Activated T-cell treated with anti-CD3 and anti-CD28 coated beads, Interleukin-2, amount 50 U/mL, for 4 hours (primary cell): ENCODE results near the gene TLE7. TPM values are rescaled to one million over a fixed set of nuclear protein-coding genes. Genes with fewer than 3 reads are reported as not detected.

Experiments
- ATAC-seq, 2 donors: fragments of 200-7000 bp; cut with Tn5 transposase; one replicate each; pipeline ENCODE4 v1.10.0; 2021
- DNase-seq: peaks from one replicate; pipeline ENCODE4 v3.0.0-alpha.2; 2020
- H3K27me3 Mint-ChIP-seq: one replicate; pipeline ENCODE4 v1.8.0; 2021; ENCODE audit warnings: low read depth, mixed read lengths
- H3K36me3 Mint-ChIP-seq: one replicate; pipeline ENCODE4 v1.8.0; 2022; ENCODE audit warnings: mixed read lengths; ENCODE audit not compliant: insufficient read depth
- H3K4me1 Mint-ChIP-seq: one replicate; pipeline ENCODE4 v1.8.0; 2021; ENCODE audit warnings: low read depth, mixed read lengths
- H3K4me3 Mint-ChIP-seq: one replicate; pipeline ENCODE4 v1.8.0; 2021; ENCODE audit warnings: mild to moderate bottlenecking, moderate library complexity, mixed read lengths
- H3K9me3 Mint-ChIP-seq: one replicate; pipeline ENCODE4 v1.8.0; 2021; ENCODE audit warnings: mixed read lengths
- total RNA-seq, 3 donors: library from RNA; stranded (reverse); gene quantifications; one replicate each; pipeline ENCODE4 v1.2.1, GENCODE V29; 2021

Gene TLE7
- total RNA-seq: not detected

- Mint-ChIP-seq H3K36me3 (no peaks in the 10 kb centered on the region), H3K4me1 (no peaks in the 10 kb centered on the region), H3K9me3 (peaks cover 19% of the 10 kb centered on the region), H3K27me3 (peaks cover 21% of the 10 kb centered on the region), H3K4me3 (no peak within 1 kb of the TSS)
- ATAC-seq (no peak), DNase-seq (no peak)
Observed at GRCh38 chr16:71442051-71442440, at the start of gene TLE7. TSS of gene TLE7 (minus strand) at chr16:71442054. CDS start at chr16:71433324, 8,730 bp downstream.

- Mint-ChIP-seq H3K9me3 (no peaks in the 10 kb centered on the region), H3K27me3 (no peaks in the 10 kb centered on the region), H3K4me3 (no peak overlapping the region), H3K4me1 (no peaks in the 10 kb centered on the region), H3K36me3 (no peaks in the 10 kb centered on the region)
- ATAC-seq (no peak), DNase-seq (no peak)
Observed at GRCh38 chr16:71491054-71491453, 49.2 kb upstream of the TLE7 start.

DNA sequence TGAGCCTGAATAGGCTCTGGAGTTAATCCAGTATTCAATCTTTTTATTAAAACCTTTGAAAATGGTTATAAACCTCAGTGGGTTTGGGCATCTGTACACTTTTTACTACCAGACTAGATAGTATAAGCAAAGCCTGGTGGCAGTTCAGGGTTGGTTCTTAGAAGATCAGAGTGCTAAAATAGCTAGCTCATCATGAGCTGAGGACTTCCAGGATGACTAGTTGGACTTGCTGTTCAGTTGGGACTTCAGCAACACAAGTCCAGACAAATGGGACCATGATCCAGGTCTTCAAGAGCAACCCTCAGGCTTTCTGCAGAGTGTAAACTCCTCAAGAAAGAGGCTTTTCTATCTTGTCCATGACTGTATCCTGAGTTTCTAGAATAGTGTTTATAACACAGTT, 48.5 kb upstream of the TLE7 start:
- Mint-ChIP-seq H3K36me3 (no peaks in the 10 kb centered on the region), H3K4me3 (no peak overlapping the region), H3K9me3 (no peaks in the 10 kb centered on the region), H3K27me3 (no peaks in the 10 kb centered on the region), H3K4me1 (no peaks in the 10 kb centered on the region)
- DNase-seq (no peak), ATAC-seq (no peak)

DNA sequence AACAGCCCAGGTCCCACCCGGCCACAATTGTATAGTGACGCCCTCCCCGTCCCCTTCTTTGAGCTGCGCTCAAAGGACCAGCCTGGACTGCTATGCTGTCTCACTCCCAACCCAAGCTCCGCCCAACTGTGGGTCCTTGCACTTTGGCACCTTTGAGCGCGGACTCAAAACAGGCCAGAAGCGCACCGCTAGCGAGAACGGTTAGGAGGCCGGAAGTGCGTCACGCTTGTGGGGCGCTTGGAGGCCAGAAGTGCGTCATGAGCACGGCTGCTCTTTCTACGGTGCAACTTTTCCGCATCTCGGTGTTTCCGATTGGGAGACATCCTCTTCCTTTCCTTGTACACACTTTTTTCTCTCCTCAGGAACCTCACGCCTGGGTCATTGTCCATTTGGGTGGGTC, 47.3 kb upstream of the TLE7 start, which contains the start of gene ZNF19:
Gene ZNF19, minus strand, starts transcription at position 203 of the 400 bp plus-strand sequence. CDS start 7,210 bp downstream, outside the sequence.
- H3K4me3 Mint-ChIP-seq: no peak within 1 kb of the TSS
- DNase-seq (no peak), ATAC-seq (no peak)
- no peaks in the 10 kb centered on the region for H3K27me3 Mint-ChIP-seq
- H3K9me3 Mint-ChIP-seq: no peaks in the 10 kb centered on the region
- peaks cover 6% of the 10 kb centered on the region for H3K4me1 Mint-ChIP-seq
- no peaks in the 10 kb centered on the region for H3K36me3 Mint-ChIP-seq

- Mint-ChIP-seq H3K4me3 (peak overlapping the region; percentile 85), H3K27me3 (no peaks in the 10 kb centered on the region)
Observed at GRCh38 chr16:71484006-71484893, 42.4 kb upstream of the TLE7 start.

GRCh38 chr16:71482569-71482968, 40.7 kb upstream of the TLE7 start:
- DNase-seq (no peak), ATAC-seq (no peak)
- Mint-ChIP-seq H3K36me3 (peaks cover 18% of the 10 kb centered on the region), H3K4me3 (no peak overlapping the region), H3K27me3 (no peaks in the 10 kb centered on the region), H3K4me1 (peaks cover 14% of the 10 kb centered on the region), H3K9me3 (no peaks in the 10 kb centered on the region)

More at GRCh38 chr16:71484006-71484893, 42.4 kb upstream of the TLE7 start:
- DNase-seq: peak; percentile 64
- no peaks in the 10 kb centered on the region for H3K9me3 Mint-ChIP-seq
- H3K36me3 Mint-ChIP-seq: peaks cover 11% of the 10 kb centered on the region
- ATAC-seq: peak; percentile 96 to 97
- peaks cover 14% of the 10 kb centered on the region for H3K4me1 Mint-ChIP-seq

GRCh38 chr16:71480956-71481355, 39.1 kb upstream of the TLE7 start:
- ATAC-seq (no peak), DNase-seq (no peak)
- Mint-ChIP-seq H3K36me3 (peaks cover 30% of the 10 kb centered on the region), H3K4me3 (no peak overlapping the region), H3K27me3 (no peaks in the 10 kb centered on the region), H3K9me3 (no peaks in the 10 kb centered on the region), H3K4me1 (peaks cover 14% of the 10 kb centered on the region)

- ATAC-seq: no peak
- Mint-ChIP-seq H3K4me1 (peaks cover 8% of the 10 kb centered on the region), H3K36me3 (peaks cover 41% of the 10 kb centered on the region)
Observed at GRCh38 chr16:71479420-71479819, 37.6 kb upstream of the TLE7 start.

DNA sequence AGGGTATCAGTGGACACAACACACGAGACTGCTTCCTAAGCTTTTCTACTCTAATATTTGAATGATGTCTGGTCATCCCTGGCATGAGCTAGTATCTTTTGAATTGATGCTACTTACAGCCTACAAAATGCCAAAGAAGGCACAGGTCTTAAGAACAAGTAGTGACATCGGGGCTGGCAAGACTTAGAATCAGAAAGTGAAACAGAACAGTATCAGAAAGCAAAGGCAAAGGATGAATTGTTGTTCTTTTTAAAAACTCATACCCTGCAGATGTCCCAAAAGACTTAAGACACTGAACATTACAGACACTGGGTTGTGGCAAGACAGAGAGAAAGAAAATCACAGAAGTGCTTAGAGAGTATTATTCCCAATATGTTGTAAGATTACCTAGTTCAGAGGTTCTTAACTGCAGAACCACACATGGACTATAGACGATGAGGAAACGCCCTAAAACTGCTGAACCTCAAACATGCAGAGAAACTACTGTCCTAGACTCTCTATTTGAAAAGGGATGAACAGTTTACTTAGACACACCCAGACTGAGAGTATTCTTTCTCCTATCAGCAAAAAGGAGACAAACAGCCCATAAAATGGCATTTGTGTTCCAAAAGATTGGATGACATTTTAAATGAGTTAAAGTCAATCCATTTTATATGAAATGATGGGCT, 34.7 kb upstream of the TLE7 start:
- no peak overlapping the region for H3K4me3 Mint-ChIP-seq

More at GRCh38 chr16:71479420-71479819, 37.6 kb upstream of the TLE7 start:
- no peak for DNase-seq
- H3K27me3 Mint-ChIP-seq: no peaks in the 10 kb centered on the region
- no peak overlapping the region for H3K4me3 Mint-ChIP-seq
- H3K9me3 Mint-ChIP-seq: no peaks in the 10 kb centered on the region

DNA sequence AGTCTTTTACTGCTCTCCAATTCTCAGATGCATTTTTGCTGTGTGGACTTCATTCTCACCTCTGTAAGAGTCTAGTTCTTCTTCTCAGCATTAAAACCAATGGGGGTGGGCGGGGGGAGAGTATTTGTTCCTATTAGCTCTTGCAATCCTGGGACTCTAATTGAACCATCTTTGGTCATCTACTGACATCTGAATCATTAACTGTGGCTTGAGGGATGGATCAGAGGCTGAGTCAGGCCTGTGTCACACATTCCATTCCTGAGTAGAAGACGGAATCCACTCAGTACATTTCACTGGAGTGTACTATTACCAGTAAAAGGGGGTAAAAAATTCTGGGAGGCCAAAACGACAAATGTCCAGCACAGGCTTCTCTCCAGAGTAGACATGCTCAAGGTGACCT, 33.0 kb upstream of the TLE7 start:
- Mint-ChIP-seq H3K27me3 (no peaks in the 10 kb centered on the region), H3K9me3 (no peaks in the 10 kb centered on the region), H3K4me1 (no peaks in the 10 kb centered on the region), H3K4me3 (no peak overlapping the region), H3K36me3 (peaks cover 40% of the 10 kb centered on the region)
- DNase-seq (no peak), ATAC-seq (no peak)

More for the DNA sequence above, 34.7 kb upstream of the TLE7 start:
- ATAC-seq: no peak
- peaks cover 51% of the 10 kb centered on the region for H3K36me3 Mint-ChIP-seq
- H3K4me1 Mint-ChIP-seq: no peaks in the 10 kb centered on the region
- H3K9me3 Mint-ChIP-seq: no peaks in the 10 kb centered on the region
- DNase-seq: no peak
- no peaks in the 10 kb centered on the region for H3K27me3 Mint-ChIP-seq

- Mint-ChIP-seq H3K27me3 (no peaks in the 10 kb centered on the region), H3K36me3 (peaks cover 45% of the 10 kb centered on the region), H3K4me1 (no peaks in the 10 kb centered on the region), H3K4me3 (no peak overlapping the region), H3K9me3 (no peaks in the 10 kb centered on the region)
- no peak for ATAC-seq
- no peak for DNase-seq
Observed at GRCh38 chr16:71473891-71474290, 32.0 kb upstream of the TLE7 start.

- no peaks in the 10 kb centered on the region for H3K27me3 Mint-ChIP-seq
- ATAC-seq: no peak
Observed at GRCh38 chr16:71472931-71473330, 31.1 kb upstream of the TLE7 start.

GRCh38 chr16:71472051-71472450, 30.2 kb upstream of the TLE7 start:
- H3K4me1 Mint-ChIP-seq: no peaks in the 10 kb centered on the region
- ATAC-seq: no peak
- no peak for DNase-seq
- H3K27me3 Mint-ChIP-seq: no peaks in the 10 kb centered on the region
- H3K36me3 Mint-ChIP-seq: peaks cover 35% of the 10 kb centered on the region
- no peaks in the 10 kb centered on the region for H3K9me3 Mint-ChIP-seq
- no peak overlapping the region for H3K4me3 Mint-ChIP-seq

More at GRCh38 chr16:71472931-71473330, 31.1 kb upstream of the TLE7 start:
- H3K9me3 Mint-ChIP-seq: no peaks in the 10 kb centered on the region
- H3K4me3 Mint-ChIP-seq: no peak overlapping the region
- peaks cover 42% of the 10 kb centered on the region for H3K36me3 Mint-ChIP-seq
- H3K4me1 Mint-ChIP-seq: no peaks in the 10 kb centered on the region
- DNase-seq: no peak

DNA sequence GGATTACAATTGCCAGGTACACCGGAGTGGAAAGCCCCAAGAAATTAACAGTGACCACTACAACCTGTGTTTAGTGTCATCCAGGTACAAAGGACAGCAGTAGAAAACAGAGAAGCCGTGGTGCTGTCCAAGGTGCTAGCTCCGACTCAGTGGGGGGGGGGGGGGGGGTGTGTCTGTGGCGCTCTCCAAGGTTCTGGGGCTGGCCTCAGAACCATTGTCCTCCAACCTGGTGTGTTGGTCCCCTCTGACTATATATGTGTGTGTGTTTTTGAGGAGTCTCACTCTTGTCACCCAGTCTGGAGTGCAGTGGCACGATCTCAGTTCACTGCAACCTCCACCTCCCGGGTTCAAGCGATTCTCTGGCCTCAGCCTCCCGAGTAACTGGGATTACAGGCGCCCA, 26.0 kb upstream of the TLE7 start:
- Mint-ChIP-seq H3K4me3 (no peak overlapping the region), H3K36me3 (peaks cover 8% of the 10 kb centered on the region), H3K9me3 (no peaks in the 10 kb centered on the region), H3K4me1 (peaks cover 3% of the 10 kb centered on the region), H3K27me3 (no peaks in the 10 kb centered on the region)
- ATAC-seq (no peak), DNase-seq (peak; percentile 22)

DNA sequence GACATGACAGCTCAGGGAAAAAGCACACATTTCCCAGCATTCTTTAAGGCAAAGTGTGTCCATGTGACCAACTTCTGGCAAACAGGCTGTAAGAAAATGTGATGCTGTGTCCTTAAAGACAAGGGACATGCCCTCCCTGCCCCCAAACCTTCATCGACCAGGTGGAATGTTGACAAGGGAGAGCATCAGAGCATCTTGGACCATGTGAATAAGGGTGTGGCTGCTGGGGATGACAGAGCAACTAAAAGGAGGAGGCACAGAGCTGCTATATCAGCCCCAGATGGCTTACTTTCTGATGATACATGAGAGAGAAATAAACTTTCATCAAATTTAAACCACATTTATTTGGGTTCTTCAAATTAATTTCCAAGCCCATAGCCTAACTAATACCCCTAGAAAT, 22.4 kb upstream of the TLE7 start:
- Mint-ChIP-seq H3K4me1 (peaks cover 13% of the 10 kb centered on the region), H3K27me3 (no peaks in the 10 kb centered on the region), H3K36me3 (peaks cover 4% of the 10 kb centered on the region), H3K9me3 (no peaks in the 10 kb centered on the region), H3K4me3 (no peak overlapping the region)
- ATAC-seq (no peak), DNase-seq (no peak)
